CD4-positive, alpha-beta T cell treated with Interleukin-15 for 4 hours (primary cell): ENCODE data around the gene ASCL2.

Experiments used
- DNase-seq: peaks from one replicate; pipeline ENCODE4 v3.0.0-alpha.2; 2020; ENCODE audit warnings: low spot score

The ASCL2 gene

GRCh38 chr11:2233693-2234455, 36.5 kb downstream of the ASCL2 start:
- no peak for DNase-seq

DNA sequence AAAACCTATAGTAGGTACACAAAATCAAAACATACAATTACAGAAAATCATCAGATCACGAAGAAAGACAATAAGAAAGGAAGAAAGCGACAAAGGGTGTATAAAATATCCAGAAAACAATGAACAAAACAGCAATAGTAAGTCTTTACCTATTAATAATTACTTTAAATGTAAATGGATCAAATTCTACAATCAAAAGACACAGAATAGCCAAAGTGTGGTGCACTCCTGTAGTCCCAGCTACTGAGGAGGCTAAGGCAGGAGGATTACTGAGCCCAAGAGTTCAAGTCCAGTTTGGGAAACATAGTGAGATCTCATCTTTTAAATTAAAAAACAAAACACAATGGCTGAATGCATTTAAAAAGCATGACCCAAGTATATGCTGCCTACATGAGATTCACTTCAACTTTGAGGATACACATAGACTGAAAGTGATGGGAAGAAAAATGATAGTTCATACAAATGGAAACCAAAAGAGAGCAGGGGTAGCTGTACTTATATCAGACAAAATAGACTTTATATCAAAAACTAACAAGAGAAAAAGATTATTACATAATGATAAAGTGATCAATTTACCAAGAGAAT, 40.6 kb downstream of the ASCL2 start:
- no peak for DNase-seq

- no peak for DNase-seq
These were observed 46.1 kb downstream of the ASCL2 start for GRCh38 chr11:2224254-2224653.

GRCh38 chr11:2223153-2223794, 47.1 kb downstream of the ASCL2 start:
- DNase-seq, result no peak

GRCh38 chr11:2222451-2222850, 47.9 kb downstream of the ASCL2 start:
- no peak for DNase-seq

DNA sequence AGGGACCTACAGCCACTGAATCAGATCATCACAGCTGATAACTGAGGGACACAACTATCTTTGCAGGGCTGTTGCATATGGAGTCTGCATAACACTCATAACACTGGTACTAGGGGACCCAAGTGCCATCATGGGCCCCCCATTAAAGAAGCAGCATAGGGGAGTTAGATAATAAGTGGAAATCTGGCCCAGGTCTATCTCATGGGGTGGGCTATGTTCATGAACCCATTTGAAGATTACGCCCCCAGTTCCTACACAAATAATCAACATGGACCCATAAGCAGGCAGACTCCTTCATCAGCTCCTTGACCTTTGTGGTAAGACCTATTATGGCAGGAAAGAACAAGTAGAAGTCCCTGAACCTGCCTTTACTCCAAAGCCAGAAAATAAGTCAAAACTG, 48.8 kb downstream of the ASCL2 start:
- no peak for DNase-seq

GRCh38 chr11:2221024-2221423, 49.4 kb downstream of the ASCL2 start:
- DNase-seq, result no peak

DNA sequence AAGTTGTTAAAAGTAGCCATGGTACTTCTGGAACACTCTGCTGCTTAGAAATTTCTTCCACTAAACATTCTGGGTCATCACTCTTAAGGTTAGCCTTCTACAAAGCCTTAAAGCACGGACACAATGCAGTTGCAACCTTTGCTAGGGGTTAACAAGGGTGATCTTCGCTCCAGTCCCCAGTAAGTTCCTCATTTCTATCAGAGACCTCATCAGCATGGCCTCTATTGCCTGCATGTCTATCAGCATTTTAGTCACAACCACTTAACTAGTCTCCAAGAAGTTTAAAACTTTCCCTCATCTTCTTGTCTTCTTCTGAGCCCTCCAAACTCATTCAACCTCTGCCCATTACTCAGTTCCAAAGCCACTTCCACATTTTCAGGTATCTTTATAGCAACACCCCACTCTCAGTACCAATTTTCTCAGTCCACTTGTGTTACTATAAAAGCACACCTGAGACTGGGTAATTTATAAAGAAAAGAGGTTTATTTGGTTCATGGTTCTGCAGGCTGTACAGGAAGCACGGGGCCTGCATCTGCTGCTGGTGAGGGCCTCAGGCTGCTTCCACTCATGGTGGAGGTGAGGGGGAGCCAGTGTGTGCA, 50.1 kb downstream of the ASCL2 start:
- DNase-seq, result no peak

- DNase-seq, result no peak
These were observed 50.9 kb downstream of the ASCL2 start for GRCh38 chr11:2219318-2220017.
